HUES6 (cell line): Measurements from ENCODE around the gene SPSB1.
A peak's percentile ranks its signal among the peaks of the same experiment; 100 is the strongest.

ENCODE experiments used
- H3K27ac ChIP-seq: 2 replicates; pipeline ENCODE4 v1.7.0; 2013; ENCODE audit warnings: low read depth, mild to moderate bottlenecking, low read length, inconsistent platforms
- H3K27me3 ChIP-seq: 2 replicates; pipeline ENCODE4 v1.6.1; 2013; ENCODE audit warnings: low read length; ENCODE audit not compliant: control insufficient read depth, insufficient read depth
- H3K36me3 ChIP-seq: 2 replicates; pipeline ENCODE4 v1.6.1; 2013; ENCODE audit warnings: low read length; ENCODE audit not compliant: control insufficient read depth, insufficient read depth
- H3K4me1 ChIP-seq: 2 replicates; pipeline ENCODE4 v1.6.1; 2013; ENCODE audit warnings: low read length; ENCODE audit not compliant: control insufficient read depth, insufficient read depth
- H3K4me3 ChIP-seq: 2 replicates; pipeline ENCODE4 v1.5.1; 2013; ENCODE audit warnings: low read depth, low read length
- H3K9ac ChIP-seq: one replicate; pipeline ENCODE4 v1.6.1; 2013; ENCODE audit warnings: mild to moderate bottlenecking, low read length
- H3K9me3 ChIP-seq: 2 replicates; pipeline ENCODE4 v1.6.1; 2013; ENCODE audit warnings: low read depth, low read length; ENCODE audit not compliant: control insufficient read depth, insufficient read depth

The SPSB1 gene

DNA sequence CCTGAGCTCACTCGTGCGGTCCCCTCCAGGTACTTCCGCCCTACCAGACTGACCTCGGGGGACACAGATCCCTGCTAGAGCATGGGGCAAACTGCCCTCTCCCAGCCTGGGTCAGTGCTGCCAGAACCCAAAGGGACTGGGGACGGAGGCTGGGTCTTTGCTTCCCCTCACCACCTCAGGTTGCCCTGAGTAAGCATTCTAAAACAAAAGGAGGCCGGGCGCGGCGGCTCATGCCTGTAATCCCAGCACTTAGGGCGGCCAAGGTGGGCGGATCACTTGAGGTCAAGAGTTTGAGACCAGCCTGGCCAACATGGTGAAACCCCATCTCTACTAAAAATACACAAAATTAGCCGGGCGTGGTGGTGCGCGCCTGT lies 108.4 kb downstream of the SPSB1 start:
- no peak overlapping the region for H3K4me3 ChIP-seq
- peaks cover 7% of the 10 kb centered on the region; the same call in 1 of the 2 replicates for H3K4me1 ChIP-seq
- no peak overlapping the region for H3K27ac ChIP-seq
- H3K9me3 ChIP-seq, result no peaks in the 10 kb centered on the region
- no peaks in the 10 kb centered on the region for H3K36me3 ChIP-seq
- no peaks in the 10 kb centered on the region for H3K27me3 ChIP-seq
- H3K9ac ChIP-seq, result no peak overlapping the region

DNA sequence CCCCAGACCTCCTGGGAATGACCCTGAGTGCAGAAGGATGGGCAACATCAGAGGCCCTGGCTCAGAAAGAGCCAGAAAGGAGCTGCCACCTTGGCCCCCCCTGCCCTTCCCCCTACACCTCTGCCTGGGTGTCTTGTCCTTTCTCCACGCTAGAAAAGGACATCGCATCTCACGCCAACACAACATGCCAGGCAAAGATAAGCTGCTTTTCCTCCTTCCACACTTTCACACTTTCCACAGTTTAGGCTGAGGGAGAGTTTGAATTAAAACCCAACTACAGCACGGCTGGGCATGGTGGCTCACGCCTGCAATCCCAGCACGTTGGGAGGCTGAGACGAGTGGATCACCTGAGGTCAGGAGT lies 109.5 kb downstream of the SPSB1 start:
- no peaks in the 10 kb centered on the region for H3K36me3 ChIP-seq

DNA sequence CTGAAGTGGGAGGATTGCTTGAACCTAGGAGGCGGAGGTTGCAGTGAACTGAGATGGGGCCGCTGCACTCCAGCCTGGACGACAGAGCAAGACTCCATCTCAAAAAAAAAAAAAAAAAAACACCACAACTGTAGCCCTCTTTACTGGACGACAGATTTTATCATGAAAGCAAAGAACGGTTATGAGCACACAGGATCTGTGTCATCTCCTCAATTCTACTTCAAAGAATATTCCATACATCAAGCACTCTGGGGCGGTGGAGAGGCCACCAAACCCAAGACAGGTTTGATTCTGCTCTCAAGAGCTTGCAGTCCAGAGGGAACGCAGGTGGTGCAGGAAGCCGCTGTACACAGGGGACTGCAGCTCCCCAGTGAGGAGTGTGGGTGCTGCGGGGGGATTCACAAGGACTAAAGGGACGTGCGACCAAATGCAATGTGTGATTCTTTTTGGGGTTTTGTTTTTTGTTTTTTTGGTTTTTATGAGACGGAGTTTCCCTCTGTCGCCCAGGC lies 110.1 kb downstream of the SPSB1 start:
- no peak overlapping the region for H3K4me3 ChIP-seq
- no peaks in the 10 kb centered on the region for H3K27me3 ChIP-seq
- H3K4me1 ChIP-seq, result peaks cover 7% of the 10 kb centered on the region; the same call in 1 of the 2 replicates
- H3K27ac ChIP-seq, result no peak overlapping the region
- no peaks in the 10 kb centered on the region for H3K36me3 ChIP-seq
- no peaks in the 10 kb centered on the region for H3K9me3 ChIP-seq
- no peak overlapping the region for H3K9ac ChIP-seq

More for the DNA sequence above, 109.5 kb downstream of the SPSB1 start:
- Histone ChIP-seq H3K4me1 (peaks cover 7% of the 10 kb centered on the region; the same call in 1 of the 2 replicates), H3K27ac (no peak overlapping the region), H3K27me3 (no peaks in the 10 kb centered on the region), H3K9ac (no peak overlapping the region), H3K9me3 (no peaks in the 10 kb centered on the region), H3K4me3 (no peak overlapping the region)

DNA sequence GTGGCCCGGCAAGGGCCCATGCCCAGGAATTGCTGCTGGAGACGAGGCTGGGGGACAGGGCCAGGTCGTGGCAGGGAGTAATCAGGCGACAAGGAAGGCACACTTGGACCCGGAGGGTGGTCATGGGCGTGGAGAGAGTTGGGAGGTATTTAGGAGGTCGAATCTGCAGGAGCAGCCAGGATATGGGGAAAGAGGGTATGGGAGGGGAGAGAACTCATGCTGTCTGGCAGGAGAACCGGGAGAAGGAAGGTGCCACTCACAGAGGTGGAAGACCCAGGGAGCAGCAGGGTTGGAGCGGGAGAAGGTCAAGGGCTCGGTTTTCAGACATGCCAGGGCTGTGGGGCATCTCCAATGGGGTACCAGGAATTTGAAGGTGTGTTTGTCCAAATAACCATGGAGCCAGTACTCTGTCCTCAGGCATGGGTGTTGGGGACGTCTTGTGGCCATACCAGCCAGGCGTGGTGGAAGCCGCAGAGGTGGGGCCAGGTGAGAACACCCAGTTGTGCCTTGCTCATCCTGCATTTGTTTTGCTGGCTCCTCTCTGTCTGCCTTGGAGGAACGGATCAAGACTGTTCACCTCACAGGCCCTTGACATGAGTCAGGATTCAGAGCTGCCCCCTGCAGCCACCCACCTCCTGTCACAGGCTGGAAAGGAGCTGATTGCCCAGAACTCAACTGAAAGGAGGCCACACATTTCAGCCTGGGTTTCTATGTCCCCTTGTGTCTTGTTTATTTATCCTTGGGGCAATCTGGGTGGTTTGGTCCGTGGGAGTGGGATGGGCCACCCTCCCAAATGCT lies 111.6 kb downstream of the SPSB1 start:
- H3K36me3 ChIP-seq, result no peaks in the 10 kb centered on the region
- peak overlapping the region; percentile 6 for H3K9ac ChIP-seq
- H3K27ac ChIP-seq, result no peak overlapping the region
- no peaks in the 10 kb centered on the region for H3K9me3 ChIP-seq
- peaks cover 6% of the 10 kb centered on the region; the same call in 1 of the 2 replicates for H3K4me1 ChIP-seq
- no peaks in the 10 kb centered on the region for H3K27me3 ChIP-seq
- no peak overlapping the region for H3K4me3 ChIP-seq

DNA sequence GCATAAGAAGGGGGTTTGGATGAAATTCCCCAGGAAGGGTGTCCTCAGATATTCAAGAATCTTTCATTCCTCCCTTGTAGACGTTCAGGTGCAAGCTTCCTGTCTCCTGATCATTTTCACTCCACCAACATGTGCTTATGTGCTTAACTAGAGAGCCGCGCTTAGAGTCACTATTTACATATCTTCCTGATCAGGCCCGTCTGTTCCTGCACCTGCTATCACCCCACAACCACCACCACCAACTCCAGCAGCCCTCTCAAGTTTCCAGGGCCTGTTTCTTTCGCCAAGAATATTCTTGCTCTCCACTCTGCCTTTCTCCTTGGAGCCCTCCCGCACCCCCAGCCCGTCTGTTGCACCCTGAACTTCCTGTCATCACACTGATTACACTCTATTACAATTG lies 113.4 kb downstream of the SPSB1 start:
- Histone ChIP-seq H3K9me3 (no peaks in the 10 kb centered on the region), H3K27me3 (no peaks in the 10 kb centered on the region), H3K9ac (no peak overlapping the region), H3K27ac (no peak overlapping the region), H3K36me3 (no peaks in the 10 kb centered on the region), H3K4me3 (no peak overlapping the region), H3K4me1 (no peaks in the 10 kb centered on the region)

DNA sequence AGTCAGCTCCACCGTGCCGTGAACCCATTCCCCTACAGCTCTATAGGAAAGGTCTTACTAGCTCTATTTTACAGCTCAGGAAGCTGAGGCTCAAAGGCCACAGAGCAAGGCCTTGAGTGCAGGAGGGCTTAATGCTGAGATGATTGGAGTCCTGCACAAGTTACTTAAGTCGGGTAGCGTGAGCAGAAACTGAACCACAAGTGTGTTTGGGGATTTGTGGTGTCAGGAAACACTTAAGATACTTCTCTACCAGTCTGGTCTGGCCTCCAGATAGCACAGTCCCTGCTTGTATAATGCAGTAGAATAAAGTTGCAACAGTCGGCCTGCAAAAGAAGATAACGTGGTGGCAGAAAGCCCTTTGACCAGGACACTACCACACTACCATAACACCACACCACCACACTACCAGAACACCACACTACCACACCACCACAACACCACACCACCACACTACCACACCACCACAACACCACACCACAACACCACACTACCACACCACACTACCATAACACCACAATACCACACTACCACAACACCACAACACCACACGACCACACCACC lies 118.1 kb downstream of the SPSB1 start:
- Histone ChIP-seq H3K4me3 (no peak overlapping the region), H3K9me3 (no peaks in the 10 kb centered on the region), H3K36me3 (no peaks in the 10 kb centered on the region), H3K4me1 (peaks cover 15% of the 10 kb centered on the region), H3K27me3 (no peaks in the 10 kb centered on the region), H3K27ac (no peak overlapping the region), H3K9ac (no peak overlapping the region)

DNA sequence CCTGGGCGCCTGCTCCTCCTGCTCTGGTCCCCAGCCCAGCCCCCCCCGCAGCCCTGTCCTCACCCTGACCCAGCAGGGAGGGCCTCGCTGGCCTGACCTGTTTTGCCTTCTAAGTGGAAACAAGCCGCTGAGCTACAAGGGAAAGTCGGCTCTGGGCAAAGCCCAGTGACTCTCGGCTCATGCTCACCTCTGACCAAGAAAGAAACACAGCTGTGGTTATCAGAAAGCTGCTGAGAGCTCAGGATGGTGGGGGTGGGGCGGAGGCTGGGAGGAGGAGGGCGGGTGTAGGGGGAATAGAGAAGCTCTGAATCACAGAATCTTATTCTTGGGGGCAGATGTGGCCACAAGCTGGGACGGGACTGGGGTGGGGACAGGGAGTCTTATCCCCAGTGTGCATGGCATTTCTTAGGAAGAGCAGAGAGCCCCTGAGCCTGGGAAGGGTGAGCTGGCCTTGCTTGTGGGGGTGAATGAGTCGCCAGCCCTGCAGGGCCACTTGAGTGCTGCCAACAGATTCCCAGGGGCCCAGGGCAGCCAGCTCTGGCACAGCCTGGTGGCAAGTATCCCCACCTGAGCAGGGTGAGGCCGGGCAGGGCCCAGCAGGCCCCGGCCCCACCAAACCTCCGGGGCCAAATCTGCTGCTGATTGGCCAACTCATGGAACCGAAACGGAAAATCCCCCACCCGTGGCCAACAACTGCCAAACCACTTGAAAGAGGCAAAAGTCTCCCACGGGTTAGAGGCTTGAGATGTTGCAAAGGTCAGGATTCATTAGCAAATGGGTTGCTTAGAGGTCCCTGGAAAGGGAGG lies 120.6 kb downstream of the SPSB1 start:
- H3K4me3 ChIP-seq, result peak overlapping the region; percentile 16; the same call in 1 of the 2 replicates
- H3K36me3 ChIP-seq, result no peaks in the 10 kb centered on the region
- peak overlapping the region; percentile 56; the same call in 1 of the 2 replicates for H3K27ac ChIP-seq
- H3K4me1 ChIP-seq, result peaks cover 15% of the 10 kb centered on the region
- H3K9me3 ChIP-seq, result no peaks in the 10 kb centered on the region
- no peak overlapping the region for H3K9ac ChIP-seq
- no peaks in the 10 kb centered on the region for H3K27me3 ChIP-seq

DNA sequence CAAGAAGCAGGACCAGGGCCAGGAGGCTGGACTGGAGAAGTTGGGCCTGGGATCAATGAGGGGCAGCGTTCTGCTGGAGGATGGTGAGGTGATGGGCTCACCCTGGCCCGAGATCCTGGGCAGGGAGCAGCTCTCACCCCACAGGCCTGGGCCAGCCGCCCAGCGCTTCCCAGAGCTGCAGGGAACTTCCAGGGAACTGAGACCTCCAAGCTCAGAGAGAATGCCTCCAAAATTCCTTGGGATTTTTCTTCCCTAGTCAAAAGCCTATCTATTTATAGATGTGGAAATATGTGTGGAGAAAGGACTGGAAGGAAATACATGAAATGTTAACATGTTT lies 121.2 kb downstream of the SPSB1 start:
- Histone ChIP-seq H3K9me3 (no peaks in the 10 kb centered on the region), H3K4me3 (no peak overlapping the region), H3K36me3 (no peaks in the 10 kb centered on the region), H3K27ac (peak overlapping the region; percentile 56; the same call in 1 of the 2 replicates), H3K9ac (no peak overlapping the region), H3K27me3 (no peaks in the 10 kb centered on the region), H3K4me1 (peaks cover 15% of the 10 kb centered on the region)

DNA sequence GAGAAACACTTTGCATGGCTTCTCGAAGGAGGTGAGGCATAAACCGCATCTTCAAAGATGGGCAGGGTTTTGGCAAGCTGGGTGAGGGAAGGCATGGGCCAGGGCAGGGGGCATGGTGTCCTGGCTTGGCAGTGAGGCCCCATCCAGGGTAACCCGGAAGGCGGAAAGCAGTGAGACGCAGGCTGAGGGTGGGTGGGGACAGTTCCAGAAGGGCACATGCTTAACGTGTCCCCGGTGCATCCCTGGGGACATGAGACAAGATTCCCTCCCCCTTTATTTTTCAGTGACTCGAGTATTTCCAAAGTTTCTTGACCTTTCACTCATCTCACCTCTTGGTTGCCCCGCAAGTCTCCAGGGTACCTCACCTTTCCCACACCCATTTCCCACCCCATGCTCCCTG lies 123.8 kb downstream of the SPSB1 start:
- Histone ChIP-seq H3K9me3 (no peaks in the 10 kb centered on the region), H3K9ac (no peak overlapping the region), H3K27me3 (no peaks in the 10 kb centered on the region), H3K4me1 (peaks cover 15% of the 10 kb centered on the region), H3K4me3 (no peak overlapping the region), H3K27ac (no peak overlapping the region), H3K36me3 (no peaks in the 10 kb centered on the region)

DNA sequence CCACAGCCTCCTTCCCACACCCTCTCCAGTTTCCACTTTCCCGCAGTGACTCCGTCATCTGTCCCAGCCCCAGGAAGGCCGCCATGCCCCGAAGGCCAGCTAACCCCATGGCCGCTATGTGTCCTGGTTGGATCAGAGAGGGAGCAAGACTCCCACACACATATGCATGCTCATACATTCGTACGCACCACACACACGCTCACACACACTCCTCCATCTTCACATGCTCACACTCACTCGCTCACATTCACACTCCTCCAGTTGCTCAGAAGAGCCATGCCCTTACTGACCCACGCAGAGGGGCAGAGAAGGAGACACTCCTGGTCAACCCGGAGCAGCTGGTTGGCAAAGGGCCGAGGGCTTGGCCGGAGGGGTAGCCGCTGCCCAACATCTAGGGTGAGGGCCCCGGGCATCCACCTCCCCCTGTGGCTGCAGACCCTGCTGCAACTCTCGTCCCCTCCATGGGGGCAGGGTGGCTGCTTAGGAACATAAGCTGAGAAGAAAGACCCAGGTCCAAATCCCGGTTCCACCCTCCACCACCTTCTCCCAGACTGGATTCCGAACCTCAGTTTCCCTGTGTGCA lies 124.3 kb downstream of the SPSB1 start:
- H3K9ac ChIP-seq, result no peak overlapping the region
- H3K27me3 ChIP-seq, result no peaks in the 10 kb centered on the region
- H3K4me3 ChIP-seq, result no peak overlapping the region
- no peak overlapping the region for H3K27ac ChIP-seq
- H3K9me3 ChIP-seq, result no peaks in the 10 kb centered on the region
- H3K4me1 ChIP-seq, result peaks cover 15% of the 10 kb centered on the region
- H3K36me3 ChIP-seq, result no peaks in the 10 kb centered on the region
